AG04449 (cell line): Measurements from ENCODE around the gene DPEP2.

Experiments
- CTCF ChIA-PET: fragments of 350-600 bp; formaldehyde crosslinking; extraction: SDS; loops from one replicate; lab custom pipeline; 2021; ENCODE audit warnings: antibody characterized with exemption; lab: Yijun Ruan, JAX
- POLR2A ChIA-PET: fragments of 400-600, 350-600 bp; formaldehyde crosslinking; extraction: SDS; loops from one replicate; lab custom pipeline; 2020; ENCODE audit warnings: antibody characterized with exemption, inconsistent platforms; lab: Yijun Ruan, JAX
- DNase-seq: peaks from one replicate; pipeline ENCODE4 v3.0.0-alpha.2; 2010; ENCODE audit warnings: low read depth, low spot score
- H3K4me3 ChIP-seq: 2 replicates; pipeline ENCODE4 v1.5.1; 2011; ENCODE audit warnings: low read depth, mild to moderate bottlenecking, control low read depth, low read length
- TF ChIP-seq, protein P1 (sequence below): IDR thresholded peaks from one replicate; pipeline ENCODE4 v1.5.1; 2011; ENCODE audit warnings: mild to moderate bottlenecking, moderate library complexity, low read length, control low read depth, inconsistent platforms; ENCODE audit not compliant: insufficient read depth; ENCODE audit errors: missing control alignments

The DPEP2 gene

DNA sequence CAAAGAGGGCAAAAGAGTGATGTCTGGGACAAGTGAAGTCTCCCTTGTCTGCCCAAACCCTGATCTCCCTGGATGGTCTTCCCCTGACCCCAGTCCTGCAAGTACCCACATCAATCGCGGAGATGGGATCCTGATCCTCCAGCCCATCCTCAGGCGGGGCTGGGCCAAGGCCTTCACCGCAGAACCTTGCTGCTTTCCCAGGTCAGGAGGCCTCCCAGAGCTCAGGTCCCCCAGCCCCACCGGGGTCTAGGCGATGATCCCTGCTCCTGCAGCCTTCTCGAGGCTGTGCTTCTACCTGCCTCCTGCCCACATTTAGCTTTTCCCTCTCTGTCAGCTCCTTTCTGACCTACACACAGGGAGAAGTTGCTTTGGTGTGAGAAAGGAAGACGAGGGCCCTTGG is 37.1 kb downstream of the DPEP2 start:
- DNase-seq = no peak
- no peak overlapping the region for H3K4me3 ChIP-seq
- ChIA-PET POLR2A (no interaction called here), CTCF (interaction anchor here (1.2 to 1.9 kb wide), 3 partner anchors 19 to 268 kb away, joined by 3 to 7 read pairs (median 4); partner anchors contain the start of gene LCAT)
- TF ChIP-seq, protein P1, sequence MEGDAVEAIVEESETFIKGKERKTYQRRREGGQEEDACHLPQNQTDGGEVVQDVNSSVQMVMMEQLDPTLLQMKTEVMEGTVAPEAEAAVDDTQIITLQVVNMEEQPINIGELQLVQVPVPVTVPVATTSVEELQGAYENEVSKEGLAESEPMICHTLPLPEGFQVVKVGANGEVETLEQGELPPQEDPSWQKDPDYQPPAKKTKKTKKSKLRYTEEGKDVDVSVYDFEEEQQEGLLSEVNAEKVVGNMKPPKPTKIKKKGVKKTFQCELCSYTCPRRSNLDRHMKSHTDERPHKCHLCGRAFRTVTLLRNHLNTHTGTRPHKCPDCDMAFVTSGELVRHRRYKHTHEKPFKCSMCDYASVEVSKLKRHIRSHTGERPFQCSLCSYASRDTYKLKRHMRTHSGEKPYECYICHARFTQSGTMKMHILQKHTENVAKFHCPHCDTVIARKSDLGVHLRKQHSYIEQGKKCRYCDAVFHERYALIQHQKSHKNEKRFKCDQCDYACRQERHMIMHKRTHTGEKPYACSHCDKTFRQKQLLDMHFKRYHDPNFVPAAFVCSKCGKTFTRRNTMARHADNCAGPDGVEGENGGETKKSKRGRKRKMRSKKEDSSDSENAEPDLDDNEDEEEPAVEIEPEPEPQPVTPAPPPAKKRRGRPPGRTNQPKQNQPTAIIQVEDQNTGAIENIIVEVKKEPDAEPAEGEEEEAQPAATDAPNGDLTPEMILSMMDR = no peak

DNA sequence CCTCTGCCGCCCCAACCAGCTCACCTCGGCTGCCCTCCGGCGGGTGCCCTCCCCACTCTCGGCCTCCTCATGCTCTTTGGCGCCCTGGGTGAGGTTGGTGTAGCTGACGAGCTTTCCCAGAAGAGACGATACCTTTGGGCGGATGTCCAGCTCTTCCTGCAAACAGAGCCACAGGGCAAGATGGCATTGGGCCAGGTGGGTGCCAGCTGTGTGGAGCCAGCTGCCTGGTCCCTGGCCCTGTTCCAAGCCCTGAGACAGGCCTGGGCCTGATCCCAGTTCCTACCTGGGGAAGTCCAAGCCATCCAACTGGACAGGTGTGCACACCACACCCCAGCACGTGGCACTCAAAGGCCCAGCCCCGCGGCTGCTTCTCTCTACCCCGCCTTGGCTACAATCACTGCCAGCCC is 37.7 kb downstream of the DPEP2 start:
- no peak overlapping the region for H3K4me3 ChIP-seq
- TF ChIP-seq, protein P1 = no peak
- ChIA-PET POLR2A (no interaction called here), CTCF (interaction anchor here (2.5 kb wide), 1 partner anchor 14 kb away, joined by 7 read pairs; no protein-coding TSS in a partner anchor)
- DNase-seq = no peak

GRCh38 chr16:67959536-67960329 is 39.6 kb downstream of the DPEP2 start:
- ChIA-PET POLR2A (interaction anchor here (0.5 to 1.5 kb wide), 4 partner anchors 9 to 143 kb away, joined by 3 to 11 read pairs (median 4); partner anchors contain the start of gene PSMB10), CTCF (interaction anchor here (0.6 to 4.3 kb wide), 8 partner anchors 9 to 143 kb away, joined by 3 to 27 read pairs (median 3); no protein-coding TSS in a partner anchor)
- TF ChIP-seq, protein P1 = no peak
- no peak for DNase-seq
- H3K4me3 ChIP-seq = no peak overlapping the region

GRCh38 chr16:67957622-67958021 is 41.7 kb downstream of the DPEP2 start:
- TF ChIP-seq, protein P1 = no peak
- POLR2A ChIA-PET = no interaction called here
- CTCF ChIA-PET = interaction anchor here (4.3 kb wide), 1 partner anchor 17 kb away, joined by 27 read pairs; no protein-coding TSS in a partner anchor
- no peak for DNase-seq
- H3K4me3 ChIP-seq = no peak overlapping the region

DNA sequence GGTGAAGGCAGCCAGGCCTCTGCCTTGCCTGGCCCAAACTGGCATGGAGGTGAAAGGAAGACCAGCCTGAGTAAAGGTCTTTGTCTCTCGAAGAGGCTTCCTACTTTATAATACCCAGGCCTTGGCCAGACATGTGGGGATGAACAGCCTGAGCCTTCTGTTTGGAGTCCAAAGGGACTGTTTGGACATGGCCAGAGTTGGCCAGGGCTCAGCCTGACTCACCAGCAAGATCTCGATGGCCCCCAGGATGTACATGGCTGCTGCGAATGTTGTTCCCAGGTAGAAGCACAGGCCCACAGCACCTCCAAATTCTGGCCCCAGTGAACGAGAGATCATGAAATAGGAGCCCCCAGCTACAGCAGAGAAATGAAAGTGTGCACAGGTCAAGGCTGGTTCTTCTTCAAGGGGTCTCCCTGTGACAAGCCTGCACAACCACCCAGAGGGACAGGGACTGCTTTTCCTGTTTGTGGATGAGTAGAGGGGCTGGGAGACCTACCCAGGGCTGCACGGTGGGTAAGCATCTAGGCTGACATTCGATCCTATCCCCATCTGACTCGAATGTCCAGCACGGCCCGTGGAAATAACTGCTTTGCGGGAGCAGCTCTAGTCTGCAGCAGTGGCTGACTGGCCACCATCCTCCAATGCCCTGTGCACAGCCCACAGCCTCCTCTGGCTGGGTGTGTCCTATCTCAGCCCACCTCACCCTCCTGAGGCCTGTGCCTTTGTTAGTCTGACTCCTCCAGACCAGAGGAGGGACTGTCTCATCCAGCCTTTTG is 44.7 kb downstream of the DPEP2 start:
- ChIA-PET CTCF (interaction anchor here (0.7 to 5.8 kb wide), 3 partner anchors 13 to 86 kb away, joined by 3 to 34 read pairs (median 3); no protein-coding TSS in a partner anchor), POLR2A (no interaction called here)
- no peak for DNase-seq
- TF ChIP-seq, protein P1 = no peak
- no peak overlapping the region for H3K4me3 ChIP-seq
